Loucy (cell line): ENCODE data around the gene C8B.

ENCODE experiments used
- H2AFZ ChIP-seq: fragments of 200-600 bp; sonication (generic); 2 replicates; pipeline ENCODE4 v1.6.0; 2016; ENCODE audit warnings: antibody characterized with exemption, mild to moderate bottlenecking, low read length, moderate library complexity
- H3F3A ChIP-seq: fragments of 200-600 bp; 2 replicates; pipeline ENCODE4 v1.6.0; 2016; ENCODE audit warnings: antibody characterized with exemption, low read depth, mild to moderate bottlenecking
- H3K27me3 ChIP-seq: fragments of 200-600 bp; sonication (generic); 2 replicates; pipeline ENCODE4 v1.6.1; 2014; ENCODE audit warnings: low read length, mild to moderate bottlenecking; ENCODE audit not compliant: insufficient read depth, poor library complexity, severe bottlenecking
- H3K36me3 ChIP-seq: fragments of 200-600 bp; sonication (generic); 2 replicates; pipeline ENCODE4 v1.6.1; 2016; ENCODE audit warnings: low read length; ENCODE audit not compliant: insufficient read depth
- H3K4me1 ChIP-seq: fragments of 200-600 bp; sonication (generic); 2 replicates; pipeline ENCODE4 v1.5.1; 2014; ENCODE audit warnings: low read length, mild to moderate bottlenecking; ENCODE audit not compliant: insufficient read depth, poor library complexity, severe bottlenecking
- H3K4me2 ChIP-seq: fragments of 200-600 bp; sonication (generic); 2 replicates; pipeline ENCODE4 v1.6.0; 2014; ENCODE audit warnings: antibody characterized with exemption, low read length, low read depth, mild to moderate bottlenecking; ENCODE audit not compliant: poor library complexity, severe bottlenecking
- H3K4me3 ChIP-seq: fragments of 200-600 bp; sonication (generic); 2 replicates; pipeline ENCODE4 v1.5.1; 2014; ENCODE audit warnings: low read length, mild to moderate bottlenecking, mixed read lengths; ENCODE audit not compliant: poor library complexity, severe bottlenecking
- H3K79me2 ChIP-seq: fragments of 200-600 bp; sonication (generic); 2 replicates; pipeline ENCODE4 v1.6.1; 2014; ENCODE audit warnings: low read length; ENCODE audit not compliant: insufficient read depth
- H3K9ac ChIP-seq: fragments of 200-600 bp; sonication (generic); 2 replicates; pipeline ENCODE4 v1.6.0; 2014; ENCODE audit warnings: mild to moderate bottlenecking, low read depth, low read length, moderate library complexity; ENCODE audit not compliant: poor library complexity, severe bottlenecking
- H3K9me2 ChIP-seq: fragments of 200-600 bp; sonication (generic); replicated peaks from 2 replicates; pipeline ENCODE4 v1.6.1; 2016; ENCODE audit warnings: low read depth, low read length, mixed read lengths
- H3K9me3 ChIP-seq: fragments of 200-600 bp; sonication (generic); 2 replicates; pipeline ENCODE4 v1.6.1; 2014; ENCODE audit warnings: mild to moderate bottlenecking, antibody characterized with exemption, low read length, low read depth; ENCODE audit not compliant: insufficient read depth
- H4K20me1 ChIP-seq: fragments of 200-600 bp; sonication (generic); 2 replicates; pipeline ENCODE4 v1.6.0; 2014; ENCODE audit warnings: antibody characterized with exemption, low read length, mild to moderate bottlenecking; ENCODE audit not compliant: insufficient read depth, poor library complexity, severe bottlenecking
- CTCF ChIP-seq: fragments of 200-600 bp; sonication (generic); conservative IDR thresholded peaks from 2 replicates; pipeline ENCODE4 v1.5.1; 2014; ENCODE audit warnings: mild to moderate bottlenecking, antibody characterized with exemption, low read length
- EZH2phosphoT487 ChIP-seq: fragments of 200-600 bp; IDR thresholded peaks from 2 replicates; pipeline ENCODE4 v1.6.1; 2018; ENCODE audit warnings: antibody characterized with exemption, mild to moderate bottlenecking, moderate library complexity, borderline replicate concordance

The C8B gene

GRCh38 chr1:56931686-56932085 is 34.1 kb downstream of the C8B start:
- H3K4me2 ChIP-seq: no peak overlapping the region
- H3K9me3 ChIP-seq: no peaks in the 10 kb centered on the region
- no peaks in the 10 kb centered on the region for H3F3A ChIP-seq
- H3K4me3 ChIP-seq: no peak overlapping the region
- no peaks in the 10 kb centered on the region for H4K20me1 ChIP-seq
- no peak overlapping the region for H3K9ac ChIP-seq
- no peaks in the 10 kb centered on the region for H3K36me3 ChIP-seq
- no peaks in the 10 kb centered on the region for H3K4me1 ChIP-seq
- TF ChIP-seq CTCF (no peak), EZH2phosphoT487 (no peak)
- H2AFZ ChIP-seq: no peak overlapping the region
- H3K27me3 ChIP-seq: no peaks in the 10 kb centered on the region
- no peaks in the 10 kb centered on the region for H3K79me2 ChIP-seq
- H3K9me2 ChIP-seq: no peaks in the 10 kb centered on the region

GRCh38 chr1:56931211-56931610 is 34.6 kb downstream of the C8B start:
- H3K9me3 ChIP-seq: no peaks in the 10 kb centered on the region
- no peaks in the 10 kb centered on the region for H4K20me1 ChIP-seq
- H3K9ac ChIP-seq: no peak overlapping the region
- TF ChIP-seq EZH2phosphoT487 (no peak), CTCF (no peak)
- H3K9me2 ChIP-seq: no peaks in the 10 kb centered on the region
- H3F3A ChIP-seq: no peaks in the 10 kb centered on the region
- no peaks in the 10 kb centered on the region for H3K79me2 ChIP-seq
- H3K4me2 ChIP-seq: no peak overlapping the region
- no peak overlapping the region for H3K4me3 ChIP-seq
- H3K4me1 ChIP-seq: no peaks in the 10 kb centered on the region
- H2AFZ ChIP-seq: no peak overlapping the region
- no peaks in the 10 kb centered on the region for H3K27me3 ChIP-seq
- H3K36me3 ChIP-seq: no peaks in the 10 kb centered on the region

- Histone ChIP-seq H3K4me1 (no peaks in the 10 kb centered on the region), H3K4me2 (no peak overlapping the region), H3K9me2 (no peaks in the 10 kb centered on the region), H2AFZ (no peak overlapping the region), H3K79me2 (no peaks in the 10 kb centered on the region), H3K9me3 (no peaks in the 10 kb centered on the region), H4K20me1 (no peaks in the 10 kb centered on the region), H3K4me3 (no peak overlapping the region), H3K9ac (no peak overlapping the region), H3F3A (no peaks in the 10 kb centered on the region), H3K27me3 (no peaks in the 10 kb centered on the region), H3K36me3 (no peaks in the 10 kb centered on the region)
- no peak for TF ChIP-seq EZH2phosphoT487
- TF ChIP-seq CTCF: no peak
These were observed 36.3 kb downstream of the C8B start for GRCh38 chr1:56929492-56929891.
